Heart left ventricle (tissue), 16 donors: ENCODE data around the gene SPEG. TPM values are rescaled to one million over a fixed set of nuclear protein-coding genes. Genes with fewer than 3 reads are reported as not detected.
A peak's percentile ranks its signal among the peaks of the same experiment; 100 is the strongest.

ENCODE experiments used
- ATAC-seq, 4 donors: fragments of 200-7000 bp; cut with Tn5 transposase; one replicate each; pipeline ENCODE4 v1.9.1; 2020 to 2022; ENCODE audit warnings: moderate library complexity in 4 of 4, mild to moderate bottlenecking in 3 of 4, moderate number of reproducible peaks in 1 of 4
- DNase-seq, 5 donors: peaks; one replicate each; pipeline ENCODE4 v3.0.0-alpha.2; 2020
- H3K27ac ChIP-seq, 12 donors: fragments of 200-600 bp; sonication (generic) in 4 of 12; one replicate each; pipeline versions ENCODE4 v1.5.0 to v1.8.0; 2016 to 2022; ENCODE audit warnings: mild to moderate bottlenecking in 2 of 12
- H3K27me3 ChIP-seq, 9 donors: fragments of 200-600 bp; sonication (generic) in 2 of 9; one replicate each; pipeline versions ENCODE4 v1.5.1 to v1.8.0; 2016 to 2022; ENCODE audit warnings: mild to moderate bottlenecking in 3 of 9
- H3K36me3 ChIP-seq, 9 donors: fragments of 200-600 bp; sonication (generic) in 2 of 9; one replicate each; pipeline versions ENCODE4 v1.5.0 to v1.8.0; 2018 to 2022; ENCODE audit warnings: mild to moderate bottlenecking in 2 of 9
- H3K4me1 ChIP-seq, 12 donors: fragments of 200-600 bp; sonication (generic) in 4 of 12; one replicate each; pipeline versions ENCODE4 v1.5.0 to v1.8.0; 2016 to 2022; ENCODE audit warnings: mild to moderate bottlenecking in 3 of 12
- H3K4me3 ChIP-seq, 12 donors: fragments of 200-600 bp; sonication (generic) in 4 of 12; one replicate each; pipeline versions ENCODE4 v1.5.0 to v1.8.0; 2017 to 2022; ENCODE audit warnings: mild to moderate bottlenecking in 9 of 12, moderate library complexity in 4 of 12
- H3K9me3 ChIP-seq, 12 donors: fragments of 200-600 bp; sonication (generic) in 4 of 12; one replicate each; pipeline versions ENCODE4 v1.5.0 to v1.8.0; 2016 to 2022; ENCODE audit warnings: mild to moderate bottlenecking in 1 of 12
- CTCF ChIP-seq, 12 donors: fragments of 200-600 bp; sonication (generic) in 4 of 12; IDR thresholded peaks; one replicate each; pipeline versions ENCODE4 v1.5.0 to v1.8.0; 2018 to 2022; ENCODE audit warnings: antibody characterized with exemption in 12 of 12, mild to moderate bottlenecking in 5 of 12
- POLR2A ChIP-seq, 2 donors: fragments of 450-650 bp; IDR thresholded peaks; one replicate each; pipeline ENCODE4 v1.6.1; 2017; ENCODE audit warnings: antibody characterized with exemption in 2 of 2, mild to moderate bottlenecking in 2 of 2, moderate library complexity in 2 of 2
- WGBS, 4 donors: extraction: QIAGEN DNeasy Blood & Tissue Kit in 2 of 4; methylation state at CpG; one replicate each; pipeline versions ENCODE4 v1.1.5 to v1.1.7; 2013 to 2018; 5-methylcytosine and 5-hydroxymethylcytosine counted together
- intact Hi-C, 10 donors: fragments of 100-400 bp; cut with DNase I; formaldehyde crosslinking; loops; one replicate each; pipeline versions ENCODE4 v1.11.1 to v1.14.2; 2022
- polyA plus RNA-seq, 2 donors: library from polyadenylated mRNA; stranded (reverse); fragments of 200-250 nt; gene quantifications; one replicate each; pipeline ENCODE4 v1.2.3, GENCODE V29; 2013
- total RNA-seq, 9 donors: library from RNA; depleted of rRNA in 2 of 9; stranded (reverse); fragments of >200 nt in 2 of 9; fragmentation: NEBNext Ultra II Directional in 3 of 9; extraction: Animal tissue kit (Norgen Biotek cat#: 25700) in 3 of 9; gene quantifications; one replicate each; pipeline versions ENCODE4 v1.1.0 to v1.2.4, GENCODE V29; 2016 to 2023
- donor health status: ischemic (EF 13 %, LVEDD 7.1; RV severe dilation, severe dysfunction).
- donor health status: healthy with polysubstance abuse.
- donor health status: DM: no; HTN: yes; CAD: no.
- donor health status: DM: no; HTN: no; CAD: no.
- donor health status: ischemic (EF 25% LVEDD 6.9; RV normal size, moderate dysfunction).
- donor health status: ischemic (EF 25% LVEDD 5.7; RV mildly dilated, moderate dysfunction).
- donor health status: healthy.
- donor health status: DM: yes; HTN: yes; CAD: no.
- donor health status: ischemic (EF 35%, LVEDD 5.7; RV mildly dilated, moderate dysfunction).
- donor health status: nonischemic (EF 11% LVEDD 7.7; RV severe dilation, severe dysfunction).
- donor health status: DM: yes; HTN: yes; CAD: no.
- donor health status: PGD.
- donor health status: ischemic (EF 29% LVEDD 5.4; RV normal size, mild dysfunction).
- donor health status: nonischemic (EF 23%, LVEDD 6.1; RV moderate dilation, normal function).

Gene SPEG
- total and polyA plus RNA-seq, 11 donors = 64.8 to 150 (median 108) TPM

DNA sequence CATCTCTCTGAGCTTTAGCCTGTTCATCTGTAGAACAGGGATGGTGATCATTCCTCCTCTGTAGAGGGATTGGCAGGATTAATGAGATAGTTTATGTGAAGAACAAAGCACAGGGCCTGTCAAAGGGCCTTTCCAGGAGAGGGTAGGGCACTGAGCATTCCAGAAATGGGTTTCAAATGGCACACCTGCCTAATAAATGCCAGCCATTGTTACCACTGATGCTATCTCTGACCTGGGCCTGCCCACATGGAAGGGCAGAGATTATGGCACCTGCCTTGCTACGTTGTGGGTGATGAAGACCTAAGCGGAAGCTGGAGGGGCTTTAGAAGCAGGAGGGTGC is 33.1 kb downstream of the SPEG start:
- no peak overlapping the region for H3K4me3 ChIP-seq
- DNase-seq (no peak), ATAC-seq (no peak)
- TF ChIP-seq CTCF (IDR thresholded peaks at IDR 0.05) (no peak), POLR2A (IDR thresholded peaks at IDR 0.05) (no peak)
- intact Hi-C loops = no loop called here
- H3K9me3 ChIP-seq = no peaks in the 10 kb centered on the region
- no peaks in the 10 kb centered on the region for H3K27me3 ChIP-seq
- H3K27ac ChIP-seq = peak overlapping the region in 6 of 12 donors; percentile 17 to 72 (median 60)
- 65 to 70% (median 68%) methylated on average over 2 of the region's 2 CpGs for WGBS, 4 donors
- H3K4me1 ChIP-seq = peaks cover 0 to 71% (median 17%) of the 10 kb centered on the region in 12 donors
- H3K36me3 ChIP-seq = peaks cover 0 to 28% (median 0%) of the 10 kb centered on the region in 9 donors

- no peaks in the 10 kb centered on the region for H3K27me3 ChIP-seq
- no peaks in the 10 kb centered on the region for H3K9me3 ChIP-seq
- WGBS, 4 donors = 82 to 89% (median 87%) methylated on average over 12 to 23 of the region's 23 CpGs
- peak overlapping the region in 9 of 12 donors; percentile 17 to 82 (median 59) for H3K27ac ChIP-seq
- H3K4me3 ChIP-seq = no peak overlapping the region
- peaks cover 0 to 30% (median 0%) of the 10 kb centered on the region in 9 donors for H3K36me3 ChIP-seq
- no peak for DNase-seq
- intact Hi-C loops = no loop called here
- ATAC-seq = peak in 1 of 4 donors; percentile 0
- TF ChIP-seq CTCF (IDR thresholded peaks at IDR 0.05) (no peak), POLR2A (IDR thresholded peaks at IDR 0.05) (no peak)
- H3K4me1 ChIP-seq = peaks cover 0 to 69% (median 17%) of the 10 kb centered on the region in 12 donors
These were observed 34.0 kb downstream of the SPEG start for GRCh38 chr2:219468410-219469185.

GRCh38 chr2:219469186-219469724 is 34.6 kb downstream of the SPEG start:
- DNase-seq = peak in 2 of 5 donors; percentile 59 to 79
- peaks cover 0 to 69% (median 16%) of the 10 kb centered on the region in 12 donors for H3K4me1 ChIP-seq
- H3K9me3 ChIP-seq = no peaks in the 10 kb centered on the region
- intact Hi-C loops = no loop called here
- H3K4me3 ChIP-seq = no peak overlapping the region
- no peaks in the 10 kb centered on the region for H3K27me3 ChIP-seq
- TF ChIP-seq POLR2A (IDR thresholded peaks at IDR 0.05) (no peak), CTCF (IDR thresholded peaks at IDR 0.05) (no peak)
- ATAC-seq = peak in 3 of 4 donors; percentile 51 to 77 (median 66)
- WGBS, 4 donors = 71 to 79% (median 73%) methylated on average over 15 to 16 of the region's 16 CpGs
- H3K36me3 ChIP-seq = peaks cover 0 to 34% (median 0%) of the 10 kb centered on the region in 9 donors
- peak overlapping the region in 10 of 12 donors; percentile 17 to 82 (median 59) for H3K27ac ChIP-seq

GRCh38 chr2:219470429-219470828 is 35.8 kb downstream of the SPEG start:
- no peak for TF ChIP-seq POLR2A (IDR thresholded peaks at IDR 0.05)
- TF ChIP-seq CTCF (IDR thresholded peaks at IDR 0.05) = no peak
- 37 to 47% (median 44%) methylated on average over 4 of the region's 4 CpGs for WGBS, 4 donors
- peak overlapping the region in 10 of 12 donors; percentile 17 to 82 (median 59) for H3K27ac ChIP-seq
- no peaks in the 10 kb centered on the region for H3K27me3 ChIP-seq
- peaks cover 0 to 65% (median 9%) of the 10 kb centered on the region in 12 donors for H3K4me1 ChIP-seq
- DNase-seq (no peak), ATAC-seq (peak in 3 of 4 donors; percentile 20 to 51 (median 37))
- intact Hi-C loops = loop anchor here in 2 of 10 donors (2.0 to 10.0 kb wide), 2 partner anchors 26 to 66 kb away; no protein-coding TSS in a partner anchor
- peaks cover 0 to 34% (median 0%) of the 10 kb centered on the region in 9 donors for H3K36me3 ChIP-seq
- no peaks in the 10 kb centered on the region for H3K9me3 ChIP-seq
- no peak overlapping the region for H3K4me3 ChIP-seq
